Activated gamma-delta T cell (primary cell): ENCODE results near the gene ABI1.
"Not testable (repeated sequence)": the region's sequence is repeated elsewhere in the genome, so short reads cannot be mapped to it uniquely, and the experiment has no call there.

Source experiments
- DNase-seq: peaks from one replicate; lab custom pipeline; 2025; lab: John Stamatoyannopoulos, UW
- total RNA-seq, 2 donors: gene quantifications; one replicate each; lab custom pipeline; 2026; lab: John Stamatoyannopoulos, UW

The ABI1 gene
- total RNA-seq, result 154 to 155 reads per million in 2 donors

- DNase-seq, result peak; percentile 92
Observed at GRCh38 chr10:26860443-26861204, at the start of gene ABI1. Gene ABI1, minus strand, starts transcription at chr10:26860958. Its CDS starts 95 bp downstream, at chr10:26860863.

- no peak for DNase-seq
Observed at GRCh38 chr10:26909753-26910152, 49.0 kb upstream of the ABI1 start.

GRCh38 chr10:26905253-26905781 lies 44.6 kb upstream of the ABI1 start:
- not testable (repeated sequence) for DNase-seq

- DNase-seq, result no peak
Observed at GRCh38 chr10:26903431-26904217, 42.9 kb upstream of the ABI1 start.

- not testable (repeated sequence) for DNase-seq
Observed at GRCh38 chr10:26892306-26892923, 31.7 kb upstream of the ABI1 start.

- no peak for DNase-seq
Observed at GRCh38 chr10:26890956-26891355, 30.2 kb upstream of the ABI1 start.

- DNase-seq, result no peak
Observed at GRCh38 chr10:26887611-26888215, 27.0 kb upstream of the ABI1 start.

GRCh38 chr10:26881600-26882331 lies 21.0 kb upstream of the ABI1 start:
- DNase-seq, result no peak

GRCh38 chr10:26879744-26880143 lies 19.0 kb upstream of the ABI1 start:
- no peak for DNase-seq

GRCh38 chr10:26870766-26871165 lies 10.0 kb upstream of the ABI1 start:
- DNase-seq, result no peak

GRCh38 chr10:26869528-26869927 lies 8.8 kb upstream of the ABI1 start:
- DNase-seq, result no peak

GRCh38 chr10:26863351-26864076 lies 2.8 kb upstream of the ABI1 start:
- DNase-seq, result no peak

- no peak for DNase-seq
Observed at GRCh38 chr10:26861205-26861998, 644 bp upstream of the ABI1 start.

- no peak for DNase-seq
Observed at GRCh38 chr10:26860102-26860442, 686 bp downstream of the ABI1 start.

GRCh38 chr10:26859241-26860101 lies 1.3 kb downstream of the ABI1 start:
- no peak for DNase-seq

- no peak for DNase-seq
Observed at GRCh38 chr10:26858707-26859034, 2.1 kb downstream of the ABI1 start.

- no peak for DNase-seq
Observed at GRCh38 chr10:26857991-26858706, 2.6 kb downstream of the ABI1 start.

GRCh38 chr10:26857553-26857952 lies 3.2 kb downstream of the ABI1 start:
- not testable (repeated sequence) for DNase-seq
